IMR-90 (cell line): Measurements from ENCODE around the gene KRCC1. TPM values are rescaled to one million over a fixed set of nuclear protein-coding genes. Genes with fewer than 3 reads are reported as not detected.

Source experiments
- ATAC-seq: fragments of 200-7000 bp; cut with Tn5 transposase; 2 replicates; pipeline ENCODE4 v1.9.1; 2020; ENCODE audit warnings: low read depth, mild to moderate bottlenecking, moderate library complexity
- BruUV-seq: library from RNA; stranded (reverse); fragments of 400-500 nt; replicated peaks from 2 replicates; lab custom pipeline; 2021; lab: Mats Ljungman, UMichigan
- CTCF ChIA-PET: fragments of 300-600 bp; formaldehyde crosslinking; extraction: SDS; loops from one replicate; lab custom pipeline; 2021; ENCODE audit warnings: antibody characterized with exemption; lab: Yijun Ruan, JAX
- POLR2A ChIA-PET: fragments of 300-600 bp; sonication (Branson Sonifier 250); formaldehyde crosslinking; loops from one replicate; lab custom pipeline; 2022; ENCODE audit warnings: antibody characterized with exemption; ENCODE audit not compliant: unreplicated experiment; lab: Charles Lee
- DNase-seq: peaks from one replicate; pipeline ENCODE4 v3.0.0; 2013
- H2AFZ ChIP-seq: replicated peaks from 2 replicates; pipeline ENCODE3; 2013; ENCODE audit warnings: low read length, mild to moderate bottlenecking; ENCODE audit not compliant: poor library complexity
- H2AK5ac ChIP-seq: 2 replicates; pipeline ENCODE4 v1.6.1; 2013; ENCODE audit warnings: low read depth, low read length, inconsistent platforms
- H2AK9ac ChIP-seq: replicated peaks from 2 replicates; pipeline ENCODE3; 2013; ENCODE audit warnings: mild to moderate bottlenecking, low read depth, low read length, moderate library complexity; ENCODE audit not compliant: poor library complexity
- H2BK120ac ChIP-seq: 2 replicates; pipeline ENCODE4 v1.6.1; 2013; ENCODE audit warnings: low read depth, low read length, inconsistent platforms
- H2BK15ac ChIP-seq: 3 replicates; pipeline ENCODE4 v1.6.1; 2013; ENCODE audit warnings: low read depth, low read length, inconsistent platforms
- H2BK20ac ChIP-seq: 2 replicates; pipeline ENCODE4 v1.6.1; 2013; ENCODE audit warnings: low read depth, mild to moderate bottlenecking, inconsistent platforms, low read length, moderate library complexity
- H2BK5ac ChIP-seq: 2 replicates; pipeline ENCODE4 v1.6.1; 2013; ENCODE audit warnings: mild to moderate bottlenecking, low read depth, low read length, inconsistent platforms; ENCODE audit not compliant: poor library complexity, severe bottlenecking
- H3K14ac ChIP-seq: replicated peaks from 2 replicates; pipeline ENCODE4 v1.6.1; 2013; ENCODE audit warnings: low read depth, low read length, inconsistent platforms
- H3K18ac ChIP-seq: 2 replicates; pipeline ENCODE4 v1.6.1; 2013; ENCODE audit warnings: low read depth, low read length, control low read depth
- H3K23ac ChIP-seq: 2 replicates; pipeline ENCODE4 v1.6.1; 2013; ENCODE audit warnings: low read depth, low read length, inconsistent platforms
- H3K27ac ChIP-seq: 2 replicates; pipeline ENCODE4 v1.5.1; 2013; ENCODE audit warnings: mild to moderate bottlenecking, control low read depth, low read length; ENCODE audit not compliant: insufficient read depth
- H3K27me3 ChIP-seq: 2 replicates; pipeline ENCODE4 v1.6.1; 2013; ENCODE audit warnings: low read length; ENCODE audit not compliant: control insufficient read depth, insufficient read depth
- H3K36me3 ChIP-seq: 2 replicates; pipeline ENCODE4 v1.6.1; 2013; ENCODE audit warnings: low read length, mixed read lengths; ENCODE audit not compliant: control insufficient read depth, insufficient read depth
- H3K4ac ChIP-seq: 2 replicates; pipeline ENCODE4 v1.6.1; 2013; ENCODE audit warnings: low read depth, low read length, inconsistent platforms
- H3K4me1 ChIP-seq: 2 replicates; pipeline ENCODE4 v1.6.1; 2013; ENCODE audit warnings: low read length, mixed read lengths; ENCODE audit not compliant: control insufficient read depth, insufficient read depth
- H3K4me2 ChIP-seq: 2 replicates; pipeline ENCODE4 v1.6.1; 2013; ENCODE audit warnings: low read depth, mild to moderate bottlenecking, control low read depth, low read length, moderate library complexity
- H3K4me3 ChIP-seq: 2 replicates; pipeline ENCODE4 v1.5.1; 2013; ENCODE audit warnings: low read depth, mild to moderate bottlenecking, control low read depth, low read length, moderate library complexity; ENCODE audit not compliant: insufficient read depth
- H3K56ac ChIP-seq: 2 replicates; pipeline ENCODE4 v1.6.1; 2013; ENCODE audit warnings: low read length, inconsistent platforms; ENCODE audit not compliant: insufficient read depth; ENCODE audit errors: extremely low read depth
- H3K79me1 ChIP-seq, 2 experiments: 2 replicates each; pipeline ENCODE4 v1.6.1; 2013; ENCODE audit warnings: low read length in 2 of 2, inconsistent platforms in 1 of 2, low read depth in 1 of 2
- H3K9ac ChIP-seq: 2 replicates; pipeline ENCODE4 v1.6.1; 2013; ENCODE audit warnings: low read depth, low read length, control low read depth
- H3K9me1 ChIP-seq: 2 replicates; pipeline ENCODE4 v1.6.1; 2013; ENCODE audit warnings: low read length, inconsistent platforms; ENCODE audit not compliant: insufficient read depth
- H3K9me3 ChIP-seq: 2 replicates; pipeline ENCODE4 v1.6.1; 2013; ENCODE audit warnings: low read length; ENCODE audit not compliant: control insufficient read depth, insufficient read depth
- H4K20me1 ChIP-seq: 2 replicates; pipeline ENCODE4 v1.6.1; 2013; ENCODE audit warnings: low read length, inconsistent platforms; ENCODE audit not compliant: insufficient read depth
- H4K5ac ChIP-seq: 2 replicates; pipeline ENCODE4 v1.6.1; 2013; ENCODE audit warnings: mild to moderate bottlenecking, low read depth, low read length, control low read depth
- H4K8ac ChIP-seq, 2 experiments: 2 replicates each; pipeline ENCODE4 v1.6.1; 2013; ENCODE audit warnings: low read depth in 2 of 2, low read length in 2 of 2, control low read depth in 1 of 2, inconsistent platforms in 1 of 2
- H4K91ac ChIP-seq: 2 replicates; pipeline ENCODE4 v1.6.1; 2013; ENCODE audit warnings: low read depth, low read length, inconsistent platforms; ENCODE audit not compliant: insufficient read depth
- MAZ ChIP-seq: IDR thresholded peaks from 2 replicates; pipeline ENCODE4 v1.6.1; 2012; ENCODE audit warnings: low read depth, mild to moderate bottlenecking, low read length, improper control_type of control experiment, moderate library complexity, borderline replicate concordance
- WGBS, 2 experiments: methylation state at CpG; one replicate each; pipeline versions ENCODE4 v1.1.5 to v1.1.7; 2013; ENCODE audit warnings: missing lambda C conversion rate in 2 of 2; ENCODE audit not compliant: insufficient read length in 1 of 2; ENCODE audit errors: extremely low coverage in 2 of 2; 5-methylcytosine and 5-hydroxymethylcytosine counted together
- dilution Hi-C: fragments of 300-500 bp; cut with HindIII; formaldehyde crosslinking; loops from one replicate; pipeline ENCODE4 v1.14.3; 2018; ENCODE audit warnings: low sequenced_read_pairs; ENCODE audit not compliant: unreplicated experiment
- in situ Hi-C: fragments of 300-500 bp; cut with MboI; formaldehyde crosslinking; loops from 3 replicates; pipeline ENCODE4 v1.14.3; 2019; ENCODE audit warnings: low sequenced_read_pairs, inconsistent platforms, mixed read lengths
- intact Hi-C: fragments of 100-400 bp; cut with micrococcal nuclease; formaldehyde crosslinking; loops from 2 replicates; pipeline ENCODE4 v1.10.0; 2022
- polyA plus RNA-seq, 3 experiments: library from polyadenylated mRNA; depleted of rRNA; stranded (reverse); fragments of >200 nt; gene quantifications; 2 replicates each; pipeline ENCODE4 v1.2.3, GENCODE V29; 2012; ENCODE audit warnings: low replicate concordance in 1 of 3
- total RNA-seq: library from RNA; depleted of rRNA; stranded (reverse); fragments of >200 nt; gene quantifications from 2 replicates; pipeline ENCODE4 v1.2.3, GENCODE V29; 2012
- TF ChIP-seq, protein P1 (sequence below): fragments of 150-350 bp; IDR thresholded peaks from 2 replicates; pipeline ENCODE4 v1.6.1; 2016; ENCODE audit warnings: low read depth, mild to moderate bottlenecking, low read length, moderate library complexity, borderline replicate concordance

The KRCC1 gene
- total and polyA plus RNA-seq, 2 of the 4 experiments (the other 2 are of a cell fraction), result 14.3 to 16.5 TPM

DNA sequence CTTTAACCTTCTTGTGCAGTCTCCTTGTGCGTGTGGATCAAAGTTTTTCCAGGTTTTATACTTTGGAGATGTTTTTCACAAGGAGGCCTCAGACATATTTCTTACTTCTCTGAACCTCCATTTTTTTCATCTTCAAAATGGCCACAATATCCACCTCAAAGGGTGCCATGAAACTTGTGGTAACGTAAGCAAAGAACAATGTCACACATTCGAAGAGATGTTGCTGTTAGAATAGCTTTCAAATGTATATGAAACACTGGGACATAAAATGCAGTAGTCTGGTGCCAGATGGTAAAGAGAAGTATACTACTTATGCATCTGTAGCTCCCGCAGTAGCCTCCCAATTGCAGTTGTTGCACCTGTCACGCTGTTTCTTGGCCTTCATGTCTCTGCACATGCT is 2.6 kb upstream of the KRCC1 start:
- no peak overlapping the region for H2BK15ac ChIP-seq
- no peaks in the 10 kb centered on the region for H4K20me1 ChIP-seq
- intact Hi-C loops (no loop called here), in situ Hi-C loops (loop anchor here (25.0 kb wide), 1 partner anchor 604 kb away; no protein-coding TSS in a partner anchor), dilution Hi-C loops (no loop called here)
- H4K8ac ChIP-seq, result no peak overlapping the region
- ATAC-seq (no peak), DNase-seq (no peak)
- H3K4me3 ChIP-seq, result no peak overlapping the region
- no peaks in the 10 kb centered on the region for H3K9me3 ChIP-seq
- POLR2A ChIA-PET, result no interaction called here
- CTCF ChIA-PET, result no interaction called here
- no peak overlapping the region for H2AK5ac ChIP-seq
- WGBS, 2 experiments, result 93% methylated on average over 2 of the region's 5 CpGs; no CpG with 5 or more reads in 1 of the 2 experiments
- BruUV-seq, result no TSS peak
- no peak overlapping the region for H3K4ac ChIP-seq
- H2BK120ac ChIP-seq, result no peak overlapping the region
- H3K27me3 ChIP-seq, result peaks cover 10% of the 10 kb centered on the region
- H4K91ac ChIP-seq, result no peak overlapping the region
- peaks cover 13% of the 10 kb centered on the region for H3K9me1 ChIP-seq
- TF ChIP-seq MAZ, result no peak
- TF ChIP-seq, protein P1, sequence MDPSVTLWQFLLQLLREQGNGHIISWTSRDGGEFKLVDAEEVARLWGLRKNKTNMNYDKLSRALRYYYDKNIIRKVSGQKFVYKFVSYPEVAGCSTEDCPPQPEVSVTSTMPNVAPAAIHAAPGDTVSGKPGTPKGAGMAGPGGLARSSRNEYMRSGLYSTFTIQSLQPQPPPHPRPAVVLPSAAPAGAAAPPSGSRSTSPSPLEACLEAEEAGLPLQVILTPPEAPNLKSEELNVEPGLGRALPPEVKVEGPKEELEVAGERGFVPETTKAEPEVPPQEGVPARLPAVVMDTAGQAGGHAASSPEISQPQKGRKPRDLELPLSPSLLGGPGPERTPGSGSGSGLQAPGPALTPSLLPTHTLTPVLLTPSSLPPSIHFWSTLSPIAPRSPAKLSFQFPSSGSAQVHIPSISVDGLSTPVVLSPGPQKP, result no peak
- peaks cover 11% of the 10 kb centered on the region for H3K4me1 ChIP-seq
- H4K5ac ChIP-seq, result no peak overlapping the region
- H3K56ac ChIP-seq, result no peak overlapping the region
- H3K79me1 ChIP-seq, result peaks cover 13 to 25% of the 10 kb centered on the region in 2 experiments
- no peak overlapping the region for H3K14ac ChIP-seq
- H3K36me3 ChIP-seq, result no peaks in the 10 kb centered on the region
- H3K18ac ChIP-seq, result no peak overlapping the region
- no peak overlapping the region for H3K27ac ChIP-seq
- no peak overlapping the region for H2BK20ac ChIP-seq
- H3K9ac ChIP-seq, result no peak overlapping the region
- no peak overlapping the region for H2AFZ ChIP-seq
- no peak overlapping the region for H3K4me2 ChIP-seq
- no peak overlapping the region for H2BK5ac ChIP-seq
- H3K23ac ChIP-seq, result no peak overlapping the region
- no peak overlapping the region for H2AK9ac ChIP-seq
